Fibroblast of villous mesenchyme (primary cell): ENCODE results near the gene ERVH48-1. TPM values are rescaled to one million over a fixed set of nuclear protein-coding genes. Genes with fewer than 3 reads are reported as not detected.
"Not testable (repeated sequence)": the region's sequence is repeated elsewhere in the genome, so short reads cannot be mapped to it uniquely, and the experiment has no call there.

ENCODE experiments used
- DNase-seq: peaks from one replicate; pipeline ENCODE4 v3.0.0-alpha.2; 2010; ENCODE audit warnings: low read depth
- H3K4me3 ChIP-seq: 2 replicates; pipeline ENCODE4 v1.5.1; 2011; ENCODE audit warnings: low read depth, mild to moderate bottlenecking, low read length
- small RNA-seq: library from RNA; depleted of rRNA; stranded (forward); fragments of <200 nt; gene quantifications from one replicate; pipeline ENCODE3, GENCODE V24; 2012
- total RNA-seq: library from RNA; depleted of rRNA; stranded (reverse); fragments of >200 nt; gene quantifications from 2 replicates; pipeline ENCODE4 v1.2.3, GENCODE V29; 2012
- TF ChIP-seq, protein P1 (sequence below): IDR thresholded peaks from 2 replicates; pipeline ENCODE4 v1.5.1; 2012; ENCODE audit warnings: low read depth, mild to moderate bottlenecking, low read length; ENCODE audit not compliant: insufficient read depth

Gene ERVH48-1
- total RNA-seq, 1 donor, result not detected

- peak overlapping the region; percentile 96 for H3K4me3 ChIP-seq
Observed at GRCh38 chr21:42878678-42878992, 46.8 kb downstream of the ERVH48-1 start.

GRCh38 chr21:42875811-42876210, 49.6 kb downstream of the ERVH48-1 start:
- H3K4me3 ChIP-seq, DNase-seq: not testable (repeated sequence)

More at GRCh38 chr21:42878678-42878992, 46.8 kb downstream of the ERVH48-1 start:
- TF ChIP-seq, protein P1, sequence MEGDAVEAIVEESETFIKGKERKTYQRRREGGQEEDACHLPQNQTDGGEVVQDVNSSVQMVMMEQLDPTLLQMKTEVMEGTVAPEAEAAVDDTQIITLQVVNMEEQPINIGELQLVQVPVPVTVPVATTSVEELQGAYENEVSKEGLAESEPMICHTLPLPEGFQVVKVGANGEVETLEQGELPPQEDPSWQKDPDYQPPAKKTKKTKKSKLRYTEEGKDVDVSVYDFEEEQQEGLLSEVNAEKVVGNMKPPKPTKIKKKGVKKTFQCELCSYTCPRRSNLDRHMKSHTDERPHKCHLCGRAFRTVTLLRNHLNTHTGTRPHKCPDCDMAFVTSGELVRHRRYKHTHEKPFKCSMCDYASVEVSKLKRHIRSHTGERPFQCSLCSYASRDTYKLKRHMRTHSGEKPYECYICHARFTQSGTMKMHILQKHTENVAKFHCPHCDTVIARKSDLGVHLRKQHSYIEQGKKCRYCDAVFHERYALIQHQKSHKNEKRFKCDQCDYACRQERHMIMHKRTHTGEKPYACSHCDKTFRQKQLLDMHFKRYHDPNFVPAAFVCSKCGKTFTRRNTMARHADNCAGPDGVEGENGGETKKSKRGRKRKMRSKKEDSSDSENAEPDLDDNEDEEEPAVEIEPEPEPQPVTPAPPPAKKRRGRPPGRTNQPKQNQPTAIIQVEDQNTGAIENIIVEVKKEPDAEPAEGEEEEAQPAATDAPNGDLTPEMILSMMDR, result no peak
- DNase-seq, result no peak

DNA sequence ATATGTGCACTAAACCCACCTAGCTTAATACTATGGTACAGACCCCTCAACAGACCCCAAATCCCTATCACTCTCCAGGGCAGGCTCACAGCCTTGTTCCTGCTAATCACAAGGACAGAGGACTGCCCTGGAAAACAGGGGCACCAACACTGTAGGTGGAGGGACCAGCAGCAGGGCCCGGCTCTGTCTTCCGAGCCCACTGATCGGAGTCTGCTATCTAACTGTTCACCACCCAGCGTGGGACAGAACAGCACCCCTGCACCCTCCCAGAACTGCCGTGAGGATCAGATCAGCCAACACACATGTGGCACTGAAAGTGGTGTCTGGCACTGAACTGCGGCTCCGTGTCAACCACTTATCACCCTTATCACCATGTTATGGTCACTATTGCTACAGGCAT, 52.3 kb downstream of the ERVH48-1 start:
- TF ChIP-seq, protein P1, result no peak
- no peak overlapping the region for H3K4me3 ChIP-seq
- no peak for DNase-seq

- TF ChIP-seq, protein P1, result no peak
- DNase-seq, result no peak
- no peak overlapping the region for H3K4me3 ChIP-seq
Observed at GRCh38 chr21:42868196-42868595, 57.2 kb downstream of the ERVH48-1 start.

Small RNA genes within 50 kb of the gene (small RNA-seq; reads per million reads assigned to genes)
- not detected for gene MIR5692B

Other genes starting within 250 kb of the ERVH48-1 start
- gene WDR4, start 46.1 kb downstream of the ERVH48-1 start, total RNA-seq, result 14.2 and 15.1 TPM in 2 replicates
- 44.0 and 61.8 TPM in 2 replicates for gene NDUFV3, start 32.3 kb downstream of the ERVH48-1 start, total RNA-seq
- 12.2 and 16.8 TPM in 2 replicates for gene PKNOX1, start 48.9 kb upstream of the ERVH48-1 start, total RNA-seq
- 44.5 and 92.4 TPM in 2 replicates for gene CBS, start 150.2 kb upstream of the ERVH48-1 start, total RNA-seq
- 22.5 and 32.4 TPM in 2 replicates for gene U2AF1, start 181.9 kb upstream of the ERVH48-1 start, total RNA-seq
- not detected in 2 replicates for gene CRYAA, start 243.4 kb upstream of the ERVH48-1 start, total RNA-seq